Endothelial cell of umbilical vein (primary cell): ENCODE data around the gene SAP25. TPM values are rescaled to one million over a fixed set of nuclear protein-coding genes. Genes with fewer than 3 reads are reported as not detected.
"Not testable (repeated sequence)": the region's sequence is repeated elsewhere in the genome, so short reads cannot be mapped to it uniquely, and the experiment has no call there.

Experiments used
- BruUV-seq: library from RNA; stranded (reverse); fragments of 400-500 nt; replicated peaks from 2 replicates; lab custom pipeline; 2021; lab: Mats Ljungman, UMichigan
- CTCF ChIA-PET: fragments of 300-600, 350-600 bp; sonication (Branson Sonifier 250); formaldehyde crosslinking; loops from one replicate; lab custom pipeline; 2021; ENCODE audit warnings: antibody characterized with exemption, inconsistent platforms; lab: Charles Lee
- POLR2A ChIA-PET: fragments of 300-600, 350-600 bp; sonication (Branson Sonifier 250); formaldehyde crosslinking; loops from one replicate; lab custom pipeline; 2021; ENCODE audit warnings: antibody characterized with exemption, inconsistent platforms; lab: Charles Lee
- DNase-seq: peaks from one replicate; pipeline ENCODE4 v3.0.0-alpha.2; 2011; ENCODE audit warnings: low read depth, low spot score
- FAIRE-seq: peaks from 2 replicates; lab custom pipeline; 2011; peaks lifted over from hg19 to GRCh38; lab: Jason Lieb, UNC
- H2AFZ ChIP-seq: 2 replicates; pipeline ENCODE4 v1.6.0; 2012; ENCODE audit warnings: low read depth, low read length, control low read depth, inconsistent platforms
- H3K27ac ChIP-seq: 2 replicates; pipeline ENCODE4 v1.5.1; 2011; ENCODE audit warnings: low read depth, mild to moderate bottlenecking, control low read depth, low read length, moderate library complexity; ENCODE audit not compliant: insufficient read depth
- H3K27me3 ChIP-seq, 2 experiments: 2 replicates each; pipeline versions ENCODE4 v1.6.0 to v1.6.1; 2011; ENCODE audit warnings: low read length in 2 of 2, mixed read lengths in 1 of 2; ENCODE audit not compliant: control insufficient read depth in 2 of 2, insufficient read depth in 2 of 2
- H3K36me3 ChIP-seq, 2 experiments: 2 replicates in 1 of 2; 3 replicates in 1 of 2; pipeline ENCODE4 v1.5.1; 2011; ENCODE audit warnings: low read length in 2 of 2, mild to moderate bottlenecking in 1 of 2, moderate library complexity in 1 of 2; ENCODE audit not compliant: control insufficient read depth in 2 of 2, insufficient read depth in 2 of 2; ENCODE audit errors: extremely low read depth in 1 of 2
- H3K4me1 ChIP-seq: 3 replicates; pipeline ENCODE4 v1.5.1; 2011; ENCODE audit warnings: mild to moderate bottlenecking, low read length; ENCODE audit not compliant: control insufficient read depth, insufficient read depth; ENCODE audit errors: extremely low read depth
- H3K4me2 ChIP-seq: 2 replicates; pipeline ENCODE4 v1.6.1; 2011; ENCODE audit warnings: low read length, control low read depth, mixed read lengths; ENCODE audit not compliant: insufficient read depth
- H3K4me3 ChIP-seq, 3 experiments: fragments of 200-600 bp in 1 of 3; sonication (generic), shearing (Covaris generic) in 1 of 3; replicated peaks in 1 of 3; 2 replicates each; pipeline ENCODE4 v1.5.1; 2011 to 2016; ENCODE audit warnings: control low read depth in 3 of 3, low read length in 3 of 3, mild to moderate bottlenecking in 2 of 3, inconsistent platforms in 1 of 3, low read depth in 1 of 3, moderate library complexity in 1 of 3; ENCODE audit not compliant: insufficient read depth in 1 of 3
- H3K79me2 ChIP-seq: 2 replicates; pipeline ENCODE4 v1.6.0; 2012; ENCODE audit warnings: low read length, inconsistent platforms; ENCODE audit not compliant: control insufficient read depth, insufficient read depth
- H3K9ac ChIP-seq: replicated peaks from 2 replicates; pipeline ENCODE3; 2011; ENCODE audit warnings: low read length, control low read depth; ENCODE audit not compliant: insufficient read depth; ENCODE audit errors: extremely low read depth
- H3K9me1 ChIP-seq: replicated peaks from 3 replicates; pipeline ENCODE4 v1.6.0; 2011; ENCODE audit warnings: mild to moderate bottlenecking, low read length; ENCODE audit not compliant: control insufficient read depth, insufficient read depth; ENCODE audit errors: extremely low read depth
- H3K9me3 ChIP-seq: replicated peaks from 2 replicates; pipeline ENCODE4 v1.5.1; 2012; ENCODE audit warnings: low read length, inconsistent platforms; ENCODE audit not compliant: control insufficient read depth, insufficient read depth
- H4K20me1 ChIP-seq: replicated peaks from 2 replicates; pipeline ENCODE3; 2011; ENCODE audit warnings: mild to moderate bottlenecking, low read length; ENCODE audit not compliant: control insufficient read depth, insufficient read depth; ENCODE audit errors: extremely low read depth
- CTCF ChIP-seq, 2 donors: IDR thresholded peaks; 1 replicate in 1 of 2; 2 replicates in 1 of 2; pipeline ENCODE4 v1.5.1; 2011; ENCODE audit warnings: low read length in 2 of 2, mild to moderate bottlenecking in 2 of 2, moderate library complexity in 2 of 2, control low read depth in 1 of 2, inconsistent platforms in 1 of 2, low read depth in 1 of 2; ENCODE audit not compliant: insufficient read depth in 1 of 2; ENCODE audit errors: extremely low read depth in 1 of 2
- FOS ChIP-seq: IDR thresholded peaks from 2 replicates; pipeline ENCODE4 v1.6.1; 2011; ENCODE audit warnings: mild to moderate bottlenecking, low read length, moderate library complexity, borderline replicate concordance; ENCODE audit not compliant: insufficient read depth
- GATA2 ChIP-seq: IDR thresholded peaks from 2 replicates; pipeline ENCODE4 v1.7.0; 2011; ENCODE audit warnings: low read depth, mild to moderate bottlenecking, moderate library complexity, mixed read lengths, low read length; ENCODE audit not compliant: insufficient read length, insufficient read depth
- JUN ChIP-seq: IDR thresholded peaks from 2 replicates; pipeline ENCODE4 v1.6.1; 2011; ENCODE audit warnings: borderline replicate concordance, low read depth; ENCODE audit not compliant: insufficient read length, insufficient read depth
- MYC ChIP-seq: IDR thresholded peaks from one replicate; pipeline ENCODE4 v1.6.1; 2011; ENCODE audit warnings: mild to moderate bottlenecking, low read depth, low read length
- POLR2A ChIP-seq: IDR thresholded peaks from 2 replicates; pipeline ENCODE4 v1.6.1; 2012; ENCODE audit warnings: low read depth, mild to moderate bottlenecking, control low read depth, low read length
- POLR2AphosphoS5 ChIP-seq: IDR thresholded peaks from 2 replicates; pipeline ENCODE4 v1.6.1; 2012; ENCODE audit warnings: low read depth, mild to moderate bottlenecking, control low read depth, low read length, moderate library complexity; ENCODE audit not compliant: insufficient read depth
- dilution Hi-C: fragments of 300-500 bp; cut with MboI; formaldehyde crosslinking; loops from one replicate; pipeline ENCODE4 v1.15.0; 2019; ENCODE audit warnings: low sequenced_read_pairs; ENCODE audit not compliant: extremely low pct_ligation_motif_present
- intact Hi-C: fragments of 100-400 bp; cut with micrococcal nuclease; formaldehyde crosslinking; loops from one replicate; pipeline ENCODE4 v1.10.0; 2022
- polyA plus RNA-seq, 4 experiments: library from polyadenylated mRNA; depleted of rRNA in 3 of 4; stranded (reverse) in 3 of 4; unstranded in 1 of 4; fragments of >200 nt; gene quantifications; 2 replicates each; pipeline versions ENCODE4 v1.2.1 to v1.2.3, GENCODE V29; 2011 to 2012; ENCODE audit warnings: missing spikeins in 1 of 4
- total RNA-seq: library from RNA; stranded (reverse); gene quantifications from 2 replicates; pipeline ENCODE4 v1.2.3, GENCODE V29; 2021

The SAP25 gene
- total and polyA plus RNA-seq, 2 donors (not counting 3 experiments of a cell fraction or from before 2014, with no cell fraction given): 3.2 TPM

GRCh38 chr7:100538348-100538653, 35.4 kb downstream of the SAP25 start:
- Histone ChIP-seq H3K4me2 (peak overlapping the region; percentile 60), H3K27ac (peak overlapping the region; percentile 0), H3K79me2 (peaks cover 19% of the 10 kb centered on the region), H3K27me3 (no peaks in the 10 kb centered on the region), H3K9ac (peak overlapping the region; percentile 0), H3K4me3 (peak overlapping the region in 1 of 3 experiments; percentile 43), H3K36me3 (no peaks in the 10 kb centered on the region), H3K9me1 (no peaks in the 10 kb centered on the region), H3K4me1 (peaks cover 12% of the 10 kb centered on the region), H2AFZ (peak overlapping the region; percentile 66), H3K9me3 (no peaks in the 10 kb centered on the region), H4K20me1 (no peaks in the 10 kb centered on the region)
- intact Hi-C loops (loop anchor here (1.0 to 2.0 kb wide), 4 partner anchors 8 to 74 kb away; partner anchors contain the start of genes MOSPD3 and TSC22D4), dilution Hi-C loops (no loop called here)
- TF ChIP-seq MYC (no peak), CTCF (IDR thresholded peaks at IDR 0.05; ENCODE audit: extremely low read depth in 1 of 2, insufficient read depth in 1 of 2, low read depth in 1 of 2, low read length in 2 of 2) (no peak), JUN (no peak), FOS (no peak), POLR2A (no peak), POLR2AphosphoS5 (no peak), GATA2 (no peak)
- ChIA-PET CTCF (interaction anchor here (1.0 to 3.4 kb wide), 5 partner anchors 9 to 55 kb away, joined by 3 to 27 read pairs (median 5); partner anchors contain the start of gene NYAP1), POLR2A (interaction anchor here (0.6 to 1.2 kb wide), 2 partner anchors 10 to 21 kb away, joined by 4 read pairs; no protein-coding TSS in a partner anchor)
- DNase-seq (no peak), FAIRE-seq (no peak)
- no TSS peak for BruUV-seq

GRCh38 chr7:100536695-100537094, 37.0 kb downstream of the SAP25 start:
- H3K4me2 ChIP-seq, dilution Hi-C loops, BruUV-seq, FAIRE-seq, H4K20me1 ChIP-seq, DNase-seq, H3K27me3 ChIP-seq, H3K9me1 ChIP-seq, H3K4me3 ChIP-seq, H3K27ac ChIP-seq, POLR2A ChIA-PET, H3K9me3 ChIP-seq, H3K9ac ChIP-seq, intact Hi-C loops, H3K36me3 ChIP-seq, H2AFZ ChIP-seq: not testable (repeated sequence)
- Histone ChIP-seq H3K4me1 (peaks cover 12% of the 10 kb centered on the region), H3K79me2 (peaks cover 12% of the 10 kb centered on the region)
- CTCF ChIA-PET: interaction anchor here (1.5 kb wide), 1 partner anchor 23 kb away, joined by 5 read pairs; no protein-coding TSS in a partner anchor

GRCh38 chr7:100535982-100536381, 37.7 kb downstream of the SAP25 start:
- FAIRE-seq, H3K4me3 ChIP-seq, H3K9me1 ChIP-seq, H3K79me2 ChIP-seq, H3K9ac ChIP-seq, BruUV-seq, H3K36me3 ChIP-seq, H3K9me3 ChIP-seq, H3K27me3 ChIP-seq, intact Hi-C loops, H3K27ac ChIP-seq, H2AFZ ChIP-seq, DNase-seq, dilution Hi-C loops, H3K4me2 ChIP-seq, POLR2A ChIA-PET, H4K20me1 ChIP-seq: not testable (repeated sequence)
- H3K4me1 ChIP-seq: peaks cover 12% of the 10 kb centered on the region
- CTCF ChIA-PET: interaction anchor here (1.2 to 1.5 kb wide), 2 partner anchors 12 to 24 kb away, joined by 5 read pairs; no protein-coding TSS in a partner anchor
